ENCODE results near the gene SYT1. TPM values are rescaled to one million over a fixed set of nuclear protein-coding genes. Genes with fewer than 3 reads are reported as not detected.

The SYT1 gene
- 4.1 to 7.0 TPM (median 5.3 TPM) in 5 replicates for total RNA-seq (2022; extraction: Qiagen RNA extraction)

GRCh38 chr12:78864403-78864869 is at the start of gene SYT1:
SYT1 (plus strand) TSS chr12:78864774.

